ENCODE results near the gene EN2.
"Not testable (repeated sequence)": the region's sequence is repeated elsewhere in the genome, so short reads cannot be mapped to it uniquely, and the experiment has no call there.

EN2 gene

GRCh38 chr7:155425887-155426286 is 32.0 kb upstream of the EN2 start:
- no peak for DNase-seq (ENCODE audit: low spot score)

- no peak for DNase-seq (ENCODE audit: low spot score)
Measured at GRCh38 chr7:155426543-155427410, 31.2 kb upstream of the EN2 start.

- no peak for DNase-seq (ENCODE audit: low spot score)
Measured at GRCh38 chr7:155427411-155428038, 30.4 kb upstream of the EN2 start.

- no peak for DNase-seq (ENCODE audit: low spot score)
Measured at GRCh38 chr7:155428171-155428834, 29.6 kb upstream of the EN2 start.

- DNase-seq (ENCODE audit: low spot score) = no peak
Measured at GRCh38 chr7:155429651-155430050, 28.3 kb upstream of the EN2 start.

GRCh38 chr7:155430606-155431005 is 27.3 kb upstream of the EN2 start:
- no peak for DNase-seq (ENCODE audit: low spot score)

- DNase-seq (ENCODE audit: low spot score) = no peak
Measured at GRCh38 chr7:155431231-155431630, 26.7 kb upstream of the EN2 start.

- DNase-seq (ENCODE audit: low spot score) = no peak
Measured at GRCh38 chr7:155431711-155432110, 26.2 kb upstream of the EN2 start.

- no peak for DNase-seq (ENCODE audit: low spot score)
Measured at GRCh38 chr7:155435110-155435509, 22.8 kb upstream of the EN2 start.

- no peak for DNase-seq (ENCODE audit: low spot score)
Measured at GRCh38 chr7:155437836-155438235, 20.1 kb upstream of the EN2 start.

GRCh38 chr7:155438777-155439176 is 19.2 kb upstream of the EN2 start:
- no peak for DNase-seq (ENCODE audit: low spot score)

- DNase-seq (ENCODE audit: low spot score) = no peak
Measured at GRCh38 chr7:155439311-155440017, 18.5 kb upstream of the EN2 start.

GRCh38 chr7:155440018-155440410 is 17.9 kb upstream of the EN2 start:
- no peak for DNase-seq (ENCODE audit: low spot score)

- DNase-seq (ENCODE audit: low spot score) = no peak
Measured at GRCh38 chr7:155441856-155442255, 16.1 kb upstream of the EN2 start.

- no peak for DNase-seq (ENCODE audit: low spot score)
Measured at GRCh38 chr7:155444746-155445145, 13.2 kb upstream of the EN2 start.

- DNase-seq (ENCODE audit: low spot score) = not testable (repeated sequence)
Measured at GRCh38 chr7:155445606-155446005, 12.3 kb upstream of the EN2 start.

- DNase-seq (ENCODE audit: low spot score) = no peak
Measured at GRCh38 chr7:155447603-155448002, 10.3 kb upstream of the EN2 start.

- no peak for DNase-seq (ENCODE audit: low spot score)
Measured at GRCh38 chr7:155448632-155449007, 9.3 kb upstream of the EN2 start.

- DNase-seq (ENCODE audit: low spot score) = no peak
Measured at GRCh38 chr7:155449008-155449868, 8.7 kb upstream of the EN2 start.

GRCh38 chr7:155449869-155450557 is 7.9 kb upstream of the EN2 start:
- DNase-seq (ENCODE audit: low spot score) = no peak

GRCh38 chr7:155450558-155450969 is 7.4 kb upstream of the EN2 start:
- DNase-seq (ENCODE audit: low spot score) = no peak

Data from LoVo (cell line).